Caco-2 (cell line): ENCODE results near the gene CSF3R. TPM values are rescaled to one million over a fixed set of nuclear protein-coding genes. Genes with fewer than 3 reads are reported as not detected.

Source experiments
- BruUV-seq: library from RNA; stranded (reverse); fragments of 400-500 nt; replicated peaks from 2 replicates; lab custom pipeline; 2021; lab: Mats Ljungman, UMichigan
- CTCF ChIA-PET: fragments of 300-600 bp; sonication (Branson Sonifier 250); formaldehyde crosslinking; loops from one replicate; lab custom pipeline; 2022; ENCODE audit warnings: antibody characterized with exemption; lab: Charles Lee
- POLR2A ChIA-PET: fragments of 300-600 bp; sonication (Branson Sonifier 250); formaldehyde crosslinking; loops from one replicate; lab custom pipeline; 2022; ENCODE audit warnings: antibody characterized with exemption; lab: Charles Lee
- DNase-seq, 2 experiments: peaks; one replicate each; pipeline versions ENCODE4 v3.0.0 to v3.0.0-alpha.2; 2020 to 2022
- H3K27me3 ChIP-seq: replicated peaks from 2 replicates; pipeline ENCODE4 v1.6.0; 2011; ENCODE audit warnings: low read length; ENCODE audit not compliant: control insufficient read depth, insufficient read depth
- H3K36me3 ChIP-seq: 2 replicates; pipeline ENCODE4 v1.5.1; 2011; ENCODE audit warnings: low read length; ENCODE audit not compliant: control insufficient read depth, insufficient read depth
- H3K4me1 ChIP-seq: fragments of 250-450 bp; sonication (Bioruptor Pico); 2 replicates; pipeline ENCODE4 v1.5.1; 2020; ENCODE audit warnings: mild to moderate bottlenecking
- H3K4me3 ChIP-seq: 2 replicates; pipeline ENCODE4 v1.5.1; 2011; ENCODE audit warnings: low read depth, mild to moderate bottlenecking, control low read depth, low read length
- H3K9me3 ChIP-seq: fragments of 250-450 bp; sonication (Bioruptor Pico); 2 replicates; pipeline ENCODE4 v1.5.1; 2020; ENCODE audit warnings: mild to moderate bottlenecking, moderate library complexity
- H3K27ac Mint-ChIP-seq: one replicate; pipeline ENCODE4 v1.8.0; 2022; ENCODE audit warnings: mixed read lengths; ENCODE audit not compliant: unreplicated experiment
- H3K27me3 Mint-ChIP-seq: one replicate; pipeline ENCODE4 v1.8.0; 2022; ENCODE audit warnings: mixed read lengths; ENCODE audit not compliant: insufficient read depth, unreplicated experiment
- H3K36me3 Mint-ChIP-seq: one replicate; pipeline ENCODE4 v1.8.0; 2022; ENCODE audit warnings: mild to moderate bottlenecking, mixed read lengths; ENCODE audit not compliant: insufficient read depth, unreplicated experiment
- H3K4me1 Mint-ChIP-seq: one replicate; pipeline ENCODE4 v1.8.0; 2022; ENCODE audit warnings: low read depth, mixed read lengths; ENCODE audit not compliant: unreplicated experiment
- H3K4me3 Mint-ChIP-seq: one replicate; pipeline ENCODE4 v1.8.0; 2022; ENCODE audit warnings: mild to moderate bottlenecking, moderate library complexity, mixed read lengths; ENCODE audit not compliant: unreplicated experiment
- H3K9me3 Mint-ChIP-seq: one replicate; pipeline ENCODE4 v1.8.0; 2022; ENCODE audit warnings: mixed read lengths; ENCODE audit not compliant: unreplicated experiment
- intact Hi-C: fragments of 100-400 bp; cut with micrococcal nuclease; formaldehyde crosslinking; loops from one replicate; pipeline ENCODE4 v1.10.0; 2022; ENCODE audit not compliant: unreplicated experiment
- total RNA-seq: library from RNA; stranded (reverse); gene quantifications from 2 replicates; pipeline ENCODE4 v1.2.3, GENCODE V29; 2022
- TF ChIP-seq, protein P1 (sequence below), 2 experiments: fragments of 200-600 bp in 1 of 2; IDR thresholded peaks; 1 replicate in 1 of 2; 2 replicates in 1 of 2; pipeline versions ENCODE4 v1.5.1 to v1.8.0; 2011 to 2022; ENCODE audit warnings: antibody characterized with exemption in 1 of 2, control low read depth in 1 of 2, inconsistent platforms in 1 of 2, low read depth in 1 of 2, low read length in 1 of 2, mild to moderate bottlenecking in 1 of 2, moderate library complexity in 1 of 2; ENCODE audit not compliant: insufficient read depth in 1 of 2, severe bottlenecking in 1 of 2, unreplicated experiment in 1 of 2

CSF3R gene
- total RNA-seq, 1 experiment from 2014 or later: 1.4 TPM

DNA sequence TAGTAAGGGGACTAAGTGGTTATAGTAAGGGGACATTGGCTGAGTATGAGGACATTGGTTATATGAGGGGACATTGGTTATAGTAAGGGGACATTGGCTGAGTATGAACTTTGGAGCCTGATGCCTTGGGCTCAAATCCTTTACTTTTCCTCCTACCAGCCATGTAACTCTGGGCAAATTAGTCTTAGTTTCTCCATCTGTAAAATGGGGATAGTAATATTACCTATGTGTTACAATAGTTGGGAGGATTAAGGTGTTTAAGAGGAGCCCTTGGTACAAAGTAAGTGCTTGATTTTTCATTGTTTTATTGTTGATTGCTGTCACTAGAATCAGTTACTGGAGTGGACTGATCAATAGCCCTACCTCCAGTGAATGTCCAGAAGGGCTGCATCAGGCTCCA lies 35.3 kb downstream of the CSF3R start:
- DNase-seq: no peak
- no peaks in the 10 kb centered on the region for H3K9me3 Mint-ChIP-seq
- no TSS peak for BruUV-seq
- Histone ChIP-seq H3K27me3 (no peaks in the 10 kb centered on the region), H3K36me3 (no peaks in the 10 kb centered on the region), H3K9me3 (no peaks in the 10 kb centered on the region), H3K4me3 (no peak overlapping the region), H3K4me1 (no peaks in the 10 kb centered on the region)
- H3K27me3 Mint-ChIP-seq: no peaks in the 10 kb centered on the region
- no peaks in the 10 kb centered on the region for H3K4me1 Mint-ChIP-seq
- TF ChIP-seq, protein P1, sequence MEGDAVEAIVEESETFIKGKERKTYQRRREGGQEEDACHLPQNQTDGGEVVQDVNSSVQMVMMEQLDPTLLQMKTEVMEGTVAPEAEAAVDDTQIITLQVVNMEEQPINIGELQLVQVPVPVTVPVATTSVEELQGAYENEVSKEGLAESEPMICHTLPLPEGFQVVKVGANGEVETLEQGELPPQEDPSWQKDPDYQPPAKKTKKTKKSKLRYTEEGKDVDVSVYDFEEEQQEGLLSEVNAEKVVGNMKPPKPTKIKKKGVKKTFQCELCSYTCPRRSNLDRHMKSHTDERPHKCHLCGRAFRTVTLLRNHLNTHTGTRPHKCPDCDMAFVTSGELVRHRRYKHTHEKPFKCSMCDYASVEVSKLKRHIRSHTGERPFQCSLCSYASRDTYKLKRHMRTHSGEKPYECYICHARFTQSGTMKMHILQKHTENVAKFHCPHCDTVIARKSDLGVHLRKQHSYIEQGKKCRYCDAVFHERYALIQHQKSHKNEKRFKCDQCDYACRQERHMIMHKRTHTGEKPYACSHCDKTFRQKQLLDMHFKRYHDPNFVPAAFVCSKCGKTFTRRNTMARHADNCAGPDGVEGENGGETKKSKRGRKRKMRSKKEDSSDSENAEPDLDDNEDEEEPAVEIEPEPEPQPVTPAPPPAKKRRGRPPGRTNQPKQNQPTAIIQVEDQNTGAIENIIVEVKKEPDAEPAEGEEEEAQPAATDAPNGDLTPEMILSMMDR (IDR thresholded peaks at IDR 0.05; ENCODE audit: insufficient read depth in 1 of 2, low read depth in 1 of 2, low read length in 1 of 2, severe bottlenecking in 1 of 2, unreplicated experiment in 1 of 2): no peak
- no peak overlapping the region for H3K27ac Mint-ChIP-seq
- H3K4me3 Mint-ChIP-seq: no peak overlapping the region
- ChIA-PET CTCF (no interaction called here), POLR2A (no interaction called here)
- H3K36me3 Mint-ChIP-seq: peaks cover 9% of the 10 kb centered on the region
- intact Hi-C loops: no loop called here

- H3K27ac Mint-ChIP-seq: no peak overlapping the region
- no peaks in the 10 kb centered on the region for H3K27me3 ChIP-seq
- no peaks in the 10 kb centered on the region for H3K9me3 ChIP-seq
- no peaks in the 10 kb centered on the region for H3K4me1 Mint-ChIP-seq
- H3K4me1 ChIP-seq: no peaks in the 10 kb centered on the region
- BruUV-seq: no TSS peak
- no peaks in the 10 kb centered on the region for H3K9me3 Mint-ChIP-seq
- H3K36me3 Mint-ChIP-seq: peaks cover 6% of the 10 kb centered on the region
- intact Hi-C loops: no loop called here
- no peak overlapping the region for H3K4me3 Mint-ChIP-seq
- no peaks in the 10 kb centered on the region for H3K27me3 Mint-ChIP-seq
- CTCF ChIA-PET: no interaction called here
- TF ChIP-seq, protein P1 (IDR thresholded peaks at IDR 0.05; ENCODE audit: insufficient read depth in 1 of 2, low read depth in 1 of 2, low read length in 1 of 2, severe bottlenecking in 1 of 2, unreplicated experiment in 1 of 2): no peak
- no peaks in the 10 kb centered on the region for H3K36me3 ChIP-seq
- no peak for DNase-seq
- H3K4me3 ChIP-seq: no peak overlapping the region
- POLR2A ChIA-PET: no interaction called here
These were observed 36.0 kb downstream of the CSF3R start for GRCh38 chr1:36446746-36447145.

DNA sequence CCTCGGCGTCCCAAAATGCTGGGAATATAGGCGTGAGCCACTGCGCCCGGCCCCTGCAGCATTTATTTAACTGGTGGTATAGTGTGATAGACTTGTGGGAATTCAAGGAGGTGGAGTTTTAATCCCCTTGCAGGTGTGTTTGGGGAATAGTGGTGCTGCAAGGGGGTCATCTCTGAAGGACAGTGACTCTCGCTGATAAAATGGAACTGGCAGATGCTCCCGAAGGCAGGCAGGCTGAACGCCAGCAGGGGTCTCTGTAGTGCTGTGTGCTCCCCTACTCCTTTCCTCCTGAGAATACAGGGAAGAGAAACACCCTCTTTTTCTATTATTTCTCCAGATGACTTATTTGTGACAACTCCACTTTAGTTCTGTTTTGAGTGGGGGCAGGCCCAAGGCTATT lies 36.4 kb downstream of the CSF3R start:
- ChIA-PET POLR2A (no interaction called here), CTCF (no interaction called here)
- Mint-ChIP-seq H3K27ac (no peak overlapping the region), H3K27me3 (no peaks in the 10 kb centered on the region), H3K4me3 (no peak overlapping the region), H3K36me3 (peaks cover 6% of the 10 kb centered on the region), H3K9me3 (no peaks in the 10 kb centered on the region), H3K4me1 (no peaks in the 10 kb centered on the region)
- intact Hi-C loops: no loop called here
- Histone ChIP-seq H3K9me3 (no peaks in the 10 kb centered on the region), H3K4me3 (no peak overlapping the region), H3K4me1 (no peaks in the 10 kb centered on the region), H3K36me3 (no peaks in the 10 kb centered on the region), H3K27me3 (no peaks in the 10 kb centered on the region)
- TF ChIP-seq, protein P1 (IDR thresholded peaks at IDR 0.05; ENCODE audit: insufficient read depth in 1 of 2, low read depth in 1 of 2, low read length in 1 of 2, severe bottlenecking in 1 of 2, unreplicated experiment in 1 of 2): peak; percentile 38 to 71
- BruUV-seq: no TSS peak
- peak in 1 of 2 experiments; percentile 56 for DNase-seq
